SK-N-SH (cell line): ENCODE data around the gene ZNF548. TPM values are rescaled to one million over a fixed set of nuclear protein-coding genes. Genes with fewer than 3 reads are reported as not detected.

Experiments
- CTCF ChIA-PET: fragments of 300-600, 350-600 bp; formaldehyde crosslinking; extraction: SDS; loops from one replicate; lab custom pipeline; 2021; lab: Yijun Ruan, JAX
- POLR2A ChIA-PET: fragments of 350-600 bp; sonication (Branson Sonifier 250); formaldehyde crosslinking; extraction: SDS; loops from one replicate; lab custom pipeline; 2020; ENCODE audit warnings: antibody characterized with exemption, inconsistent platforms; lab: Yijun Ruan, JAX
- DNase-seq: peaks from one replicate; pipeline ENCODE4 v3.0.0; 2012
- H2AFZ ChIP-seq: fragments of 200-600 bp; sonication (generic); 2 replicates; pipeline ENCODE4 v1.8.1; 2016; ENCODE audit warnings: antibody characterized with exemption, mild to moderate bottlenecking, low read depth
- H3F3A ChIP-seq: fragments of 200-600 bp; sonication (generic); replicated peaks from 2 replicates; pipeline ENCODE3; 2016; ENCODE audit warnings: antibody characterized with exemption, mild to moderate bottlenecking; ENCODE audit not compliant: insufficient read depth
- H3K27ac ChIP-seq, 2 experiments: fragments of 200-500 bp in 1 of 2; fragments of 200-600 bp in 1 of 2; sonication (Bioruptor generic) in 1 of 2; sonication (generic), shearing (Covaris generic) in 1 of 2; 2 replicates each; pipeline versions ENCODE4 v1.5.1 to v1.6.1; 2014 to 2016; ENCODE audit warnings: low read depth in 2 of 2, inconsistent platforms in 1 of 2, low read length in 1 of 2, mild to moderate bottlenecking in 1 of 2, mixed read lengths in 1 of 2
- H3K27me3 ChIP-seq: fragments of 200-600 bp; sonication (generic), shearing (Covaris generic); 2 replicates; pipeline ENCODE4 v1.6.1; 2016; ENCODE audit warnings: mixed run types; ENCODE audit not compliant: insufficient read depth
- H3K36me3 ChIP-seq, 2 experiments: fragments of 200-500 bp in 1 of 2; fragments of 200-600 bp in 1 of 2; sonication (Bioruptor generic) in 1 of 2; sonication (generic) in 1 of 2; replicated peaks in 1 of 2; 2 replicates each; pipeline versions ENCODE3 to v1.5.1; 2014 to 2016; ENCODE audit warnings: low read length in 1 of 2, mild to moderate bottlenecking in 1 of 2; ENCODE audit not compliant: insufficient read depth in 2 of 2, control insufficient read depth in 1 of 2
- H3K4me1 ChIP-seq, 2 experiments: fragments of 200-500 bp in 1 of 2; fragments of 200-600 bp in 1 of 2; sonication (Bioruptor generic) in 1 of 2; sonication (generic), shearing (Covaris generic) in 1 of 2; 2 replicates each; pipeline versions ENCODE4 v1.5.1 to v1.6.1; 2014 to 2016; ENCODE audit warnings: low read depth in 1 of 2, low read length in 1 of 2, mixed run types in 1 of 2; ENCODE audit not compliant: insufficient read depth in 2 of 2, control insufficient read depth in 1 of 2
- H3K4me2 ChIP-seq: fragments of 200-600 bp; sonication (generic), shearing (Covaris generic); 2 replicates; pipeline ENCODE4 v1.6.1; 2017; ENCODE audit warnings: mixed run types
- H3K4me3 ChIP-seq, 2 experiments: fragments of 200-500 bp in 1 of 2; fragments of 200-600 bp in 1 of 2; sonication (Bioruptor generic) in 1 of 2; sonication (generic), shearing (Covaris generic) in 1 of 2; 2 replicates each; pipeline versions ENCODE4 v1.5.1 to v1.8.1; 2014 to 2016; ENCODE audit warnings: low read depth in 2 of 2, inconsistent platforms in 1 of 2, low read length in 1 of 2, mild to moderate bottlenecking in 1 of 2, mixed read lengths in 1 of 2, moderate library complexity in 1 of 2
- H3K79me2 ChIP-seq: fragments of 200-600 bp; sonication (generic); 2 replicates; pipeline ENCODE4 v1.8.1; 2017; ENCODE audit warnings: mild to moderate bottlenecking; ENCODE audit not compliant: insufficient read depth
- H3K9ac ChIP-seq: fragments of 200-600 bp; sonication (generic); 2 replicates; pipeline ENCODE4 v1.6.1; 2017; ENCODE audit warnings: mixed run types
- H3K9me2 ChIP-seq: fragments of 200-600 bp; sonication (generic); 2 replicates; pipeline ENCODE4 v1.6.1; 2017; ENCODE audit warnings: mixed run types
- H3K9me3 ChIP-seq: fragments of 200-600 bp; sonication (generic); 2 replicates; pipeline ENCODE4 v1.6.1; 2017; ENCODE audit warnings: mixed run types, mild to moderate bottlenecking, moderate library complexity
- H4K20me1 ChIP-seq: fragments of 200-600 bp; sonication (generic); 2 replicates; pipeline ENCODE4 v1.6.1; 2017; ENCODE audit warnings: mild to moderate bottlenecking, mixed run types; ENCODE audit not compliant: insufficient read depth
- CHD2 ChIP-seq: fragments of 150-350 bp; IDR thresholded peaks from 2 replicates; pipeline ENCODE4 v1.6.1; 2018; ENCODE audit warnings: low read length; ENCODE audit not compliant: partially characterized antibody
- ELF1 ChIP-seq: IDR thresholded peaks from 2 replicates; pipeline ENCODE4 v1.4.0; 2012
- EP300 ChIP-seq, 2 experiments: IDR thresholded peaks; 2 replicates each; pipeline versions ENCODE4 v1.4.0 to v1.6.1; 2012; ENCODE audit warnings: borderline replicate concordance in 1 of 2, low read depth in 1 of 2, low read length in 1 of 2
- EZH2phosphoT487 ChIP-seq: fragments of 200-600 bp; sonication (generic); IDR thresholded peaks from 2 replicates; pipeline ENCODE4 v1.6.1; 2017; ENCODE audit warnings: low read depth, mixed run types, mild to moderate bottlenecking, antibody characterized with exemption, moderate library complexity, borderline replicate concordance
- FOSL2 ChIP-seq: IDR thresholded peaks from 2 replicates; pipeline ENCODE4 v1.4.0; 2012; ENCODE audit warnings: low read depth, mild to moderate bottlenecking, moderate library complexity, borderline replicate concordance
- FOXJ3 ChIP-seq: sonication (generic); formaldehyde crosslinking; IDR thresholded peaks from 2 replicates; pipeline ENCODE4 v1.5.1; 2020; ENCODE audit warnings: mild to moderate bottlenecking, missing genetic modification reagents
- GABPA ChIP-seq: IDR thresholded peaks from 2 replicates; pipeline ENCODE4 v1.4.0; 2012; ENCODE audit warnings: low read depth, mild to moderate bottlenecking
- MEF2A ChIP-seq: IDR thresholded peaks from 2 replicates; pipeline ENCODE4 v1.4.0; 2012; ENCODE audit warnings: low read depth, borderline replicate concordance
- NRF1 ChIP-seq: IDR thresholded peaks from 2 replicates; pipeline ENCODE4 v1.6.1; 2012; ENCODE audit warnings: low read depth, mild to moderate bottlenecking, low read length
- RAD21 ChIP-seq: IDR thresholded peaks from 2 replicates; pipeline ENCODE4 v1.6.1; 2012; ENCODE audit warnings: mild to moderate bottlenecking, low read length
- RCOR1 ChIP-seq: fragments of 150-350 bp; IDR thresholded peaks from 2 replicates; pipeline ENCODE4 v1.6.1; 2017; ENCODE audit warnings: antibody characterized with exemption, low read length
- SIN3A ChIP-seq: IDR thresholded peaks from 2 replicates; pipeline ENCODE4 v1.6.1; 2012; ENCODE audit warnings: low read depth, mild to moderate bottlenecking, low read length, moderate library complexity, borderline replicate concordance
- SMC3 ChIP-seq: IDR thresholded peaks from 2 replicates; pipeline ENCODE4 v1.6.1; 2012; ENCODE audit warnings: low read depth, low read length, improper control_type of control experiment
- TCF12 ChIP-seq: IDR thresholded peaks from 2 replicates; pipeline ENCODE4 v1.4.0; 2012
- YY1 ChIP-seq: IDR thresholded peaks from 2 replicates; pipeline ENCODE4 v1.4.0; 2012; ENCODE audit warnings: low read depth, mild to moderate bottlenecking
- ZBTB33 ChIP-seq: IDR thresholded peaks from 2 replicates; pipeline ENCODE4 v1.4.0; 2012; ENCODE audit warnings: low read depth, borderline replicate concordance
- WGBS: methylation state at CpG from one replicate; pipeline ENCODE4 v1.1.6; 2017; ENCODE audit warnings: low lambda C conversion rate; 5-methylcytosine and 5-hydroxymethylcytosine counted together
- polyA plus RNA-seq, 3 experiments: library from polyadenylated mRNA; depleted of rRNA; stranded (reverse); fragments of >200 nt; gene quantifications; 2 replicates each; pipeline ENCODE4 v1.2.3, GENCODE V29; 2012

ZNF548 gene
- polyA plus RNA-seq, 1 of the 3 experiments (the other 2 are of a cell fraction) = 6.8 TPM

- CTCF ChIA-PET = interaction anchor here (0.8 kb wide), 1 partner anchor 51 kb away, joined by 3 read pairs; no protein-coding TSS in a partner anchor
- Histone ChIP-seq H3K4me3 (no peak overlapping the region), H4K20me1 (no peaks in the 10 kb centered on the region), H3F3A (no peaks in the 10 kb centered on the region), H3K9ac (no peak overlapping the region), H2AFZ (no peak overlapping the region)
- no peak for DNase-seq
- POLR2A ChIA-PET = no interaction called here
- TF ChIP-seq TCF12 (no peak), CHD2 (no peak), GABPA (no peak), MEF2A (no peak), YY1 (no peak), ELF1 (no peak), SMC3 (no peak), NRF1 (no peak)
- TF ChIP-seq, all 33 proteins: peak for 0
- H3K36me3 ChIP-seq = peaks cover 36 to 57% of the 10 kb centered on the region in 2 experiments
- H3K9me2 ChIP-seq = no peaks in the 10 kb centered on the region
- H3K27ac ChIP-seq = no peak overlapping the region
- H3K79me2 ChIP-seq = peaks cover 35% of the 10 kb centered on the region
- WGBS = 88% methylated on average over 4 of the region's 4 CpGs
- H3K27me3 ChIP-seq = no peaks in the 10 kb centered on the region
- H3K4me2 ChIP-seq = no peak overlapping the region
- H3K9me3 ChIP-seq = no peaks in the 10 kb centered on the region
- peaks cover 7 to 16% of the 10 kb centered on the region in 2 experiments; a peak in 2 of 4 replicates for H3K4me1 ChIP-seq
These were observed 33.7 kb upstream of the ZNF548 start for GRCh38 chr19:57355916-57356315.

GRCh38 chr19:57357406-57357805 is 32.2 kb upstream of the ZNF548 start:
- Histone ChIP-seq H2AFZ (no peak overlapping the region), H3K4me2 (no peak overlapping the region), H3K4me1 (peaks cover 3 to 7% of the 10 kb centered on the region in 2 experiments; a peak in 2 of 4 replicates), H3K27me3 (no peaks in the 10 kb centered on the region), H3K9me3 (no peaks in the 10 kb centered on the region), H3K4me3 (no peak overlapping the region), H3K27ac (no peak overlapping the region), H3F3A (peaks cover 6% of the 10 kb centered on the region)
- no peak for DNase-seq
- POLR2A ChIA-PET = no interaction called here
- CTCF ChIA-PET = interaction anchor here (0.7 kb wide), 1 partner anchor 187 kb away, joined by 3 read pairs; no protein-coding TSS in a partner anchor
- WGBS = 100% methylated on average over 5 of the region's 5 CpGs
- TF ChIP-seq CHD2 = no peak
- TF ChIP-seq, all 33 proteins: peak for 0
- peaks cover 22% of the 10 kb centered on the region for H3K79me2 ChIP-seq
- H3K36me3 ChIP-seq = peaks cover 36 to 57% of the 10 kb centered on the region in 2 experiments
- H4K20me1 ChIP-seq = no peaks in the 10 kb centered on the region
- H3K9me2 ChIP-seq = no peaks in the 10 kb centered on the region
- H3K9ac ChIP-seq = no peak overlapping the region

GRCh38 chr19:57359300-57359699 is 30.4 kb upstream of the ZNF548 start:
- ChIA-PET POLR2A (no interaction called here), CTCF (no interaction called here)
- no peak overlapping the region for H2AFZ ChIP-seq
- no peak overlapping the region for H3K27ac ChIP-seq
- H3K9me3 ChIP-seq = no peaks in the 10 kb centered on the region
- no peak overlapping the region for H3K4me3 ChIP-seq
- H3F3A ChIP-seq = peaks cover 11% of the 10 kb centered on the region
- TF ChIP-seq ZBTB33 (no peak), RCOR1 (no peak), EZH2phosphoT487 (no peak), GABPA (no peak), FOSL2 (no peak), EP300 (IDR thresholded peaks at IDR 0.05; ENCODE audit: borderline replicate concordance in 1 of 2, low read depth in 1 of 2, low read length in 1 of 2) (no peak), MEF2A (no peak), ELF1 (no peak), SMC3 (no peak), CHD2 (no peak), SIN3A (no peak), RAD21 (no peak), FOXJ3 (CRISPR knock-in tag) (no peak), NRF1 (no peak), YY1 (no peak)
- H4K20me1 ChIP-seq = no peaks in the 10 kb centered on the region
- peaks cover 0 to 5% of the 10 kb centered on the region in 2 experiments; a peak in 2 of 4 replicates for H3K4me1 ChIP-seq
- H3K9ac ChIP-seq = no peak overlapping the region
- H3K27me3 ChIP-seq = no peaks in the 10 kb centered on the region
- peaks cover 10% of the 10 kb centered on the region for H3K79me2 ChIP-seq
- no peak for DNase-seq
- H3K9me2 ChIP-seq = no peaks in the 10 kb centered on the region
- H3K4me2 ChIP-seq = no peak overlapping the region
- peaks cover 34 to 53% of the 10 kb centered on the region in 2 experiments for H3K36me3 ChIP-seq
